Activated CD4-positive, alpha-beta memory T cell treated with anti-CD3 and anti-CD28 coated beads for 36 hours (primary cell): ENCODE measurements around the gene USP25. TPM values are rescaled to one million over a fixed set of nuclear protein-coding genes. Genes with fewer than 3 reads are reported as not detected.
"Not testable (repeated sequence)": the region's sequence is repeated elsewhere in the genome, so short reads cannot be mapped to it uniquely, and the experiment has no call there.

Experiments
- CTCF ChIA-PET: fragments of 350-600 bp; sonication (Branson Sonifier 250); formaldehyde crosslinking; loops from one replicate; lab custom pipeline; 2021; ENCODE audit warnings: antibody characterized with exemption, inconsistent platforms; lab: Charles Lee
- POLR2A ChIA-PET: fragments of 350-600 bp; sonication (Branson Sonifier 250); formaldehyde crosslinking; loops from one replicate; lab custom pipeline; 2021; ENCODE audit warnings: antibody characterized with exemption; lab: Charles Lee
- DNase-seq: peaks from one replicate; pipeline ENCODE4 v3.0.0-alpha.2; 2020
- H3K27ac Mint-ChIP-seq: one replicate; pipeline ENCODE4 v1.8.0; 2021; ENCODE audit warnings: mixed read lengths
- H3K27me3 Mint-ChIP-seq: one replicate; pipeline ENCODE4 v1.8.0; 2021; ENCODE audit warnings: mixed read lengths
- H3K36me3 Mint-ChIP-seq: one replicate; pipeline ENCODE4 v1.8.0; 2021; ENCODE audit warnings: mixed read lengths
- H3K4me1 Mint-ChIP-seq: one replicate; pipeline ENCODE4 v1.8.0; 2021; ENCODE audit warnings: low read depth, mixed read lengths
- H3K4me3 Mint-ChIP-seq: one replicate; pipeline ENCODE4 v1.8.0; 2021; ENCODE audit warnings: mild to moderate bottlenecking, mixed read lengths
- H3K9me3 Mint-ChIP-seq: one replicate; pipeline ENCODE4 v1.8.0; 2021; ENCODE audit warnings: mixed read lengths
- intact Hi-C: fragments of 100-400 bp; cut with micrococcal nuclease; formaldehyde crosslinking; loops from one replicate; pipeline ENCODE4 v1.15.1; 2023
- total RNA-seq, 2 experiments: library from RNA; stranded (reverse); gene quantifications; one replicate each; pipeline ENCODE4 v1.2.3, GENCODE V29; 2021

The USP25 gene
- total RNA-seq, 2 experiments from 2014 or later: 31.2 to 31.7 TPM

GRCh38 chr21:15735409-15735808, 5.6 kb downstream of the USP25 start:
- intact Hi-C loops: no loop called here
- peaks cover 71% of the 10 kb centered on the region for H3K4me1 Mint-ChIP-seq
- no peak overlapping the region for H3K4me3 Mint-ChIP-seq
- peak overlapping the region; percentile 5 for H3K27ac Mint-ChIP-seq
- no peaks in the 10 kb centered on the region for H3K27me3 Mint-ChIP-seq
- ChIA-PET POLR2A (no interaction called here), CTCF (no interaction called here)
- DNase-seq: no peak
- no peaks in the 10 kb centered on the region for H3K9me3 Mint-ChIP-seq
- H3K36me3 Mint-ChIP-seq: no peaks in the 10 kb centered on the region

- H3K36me3 Mint-ChIP-seq, intact Hi-C loops, POLR2A ChIA-PET, H3K27me3 Mint-ChIP-seq, DNase-seq, CTCF ChIA-PET, H3K9me3 Mint-ChIP-seq: not testable (repeated sequence)
- Mint-ChIP-seq H3K4me3 (peak overlapping the region; percentile 52), H3K4me1 (peaks cover 76% of the 10 kb centered on the region), H3K27ac (peak overlapping the region; percentile 73)
Observed at GRCh38 chr21:15735931-15736330, 6.1 kb downstream of the USP25 start.

GRCh38 chr21:15738779-15739178, 9.0 kb downstream of the USP25 start:
- DNase-seq, H3K9me3 Mint-ChIP-seq, H3K36me3 Mint-ChIP-seq, CTCF ChIA-PET, POLR2A ChIA-PET, H3K4me3 Mint-ChIP-seq, H3K27me3 Mint-ChIP-seq, H3K27ac Mint-ChIP-seq, intact Hi-C loops: not testable (repeated sequence)
- H3K4me1 Mint-ChIP-seq: peaks cover 84% of the 10 kb centered on the region

- intact Hi-C loops: no loop called here
- Mint-ChIP-seq H3K27ac (no peak overlapping the region), H3K36me3 (peaks cover 7% of the 10 kb centered on the region), H3K4me3 (no peak overlapping the region), H3K4me1 (peaks cover 75% of the 10 kb centered on the region), H3K27me3 (no peaks in the 10 kb centered on the region), H3K9me3 (no peaks in the 10 kb centered on the region)
- DNase-seq: no peak
- ChIA-PET POLR2A (no interaction called here), CTCF (no interaction called here)
Observed at GRCh38 chr21:15740383-15740782, 10.6 kb downstream of the USP25 start.

- H3K27me3 Mint-ChIP-seq: no peaks in the 10 kb centered on the region
- no peak for DNase-seq
- no peak overlapping the region for H3K27ac Mint-ChIP-seq
- ChIA-PET POLR2A (no interaction called here), CTCF (no interaction called here)
- H3K9me3 Mint-ChIP-seq: no peaks in the 10 kb centered on the region
- H3K36me3 Mint-ChIP-seq: peaks cover 7% of the 10 kb centered on the region
- no peak overlapping the region for H3K4me3 Mint-ChIP-seq
- intact Hi-C loops: no loop called here
- peaks cover 71% of the 10 kb centered on the region for H3K4me1 Mint-ChIP-seq
Observed at GRCh38 chr21:15741510-15741909, 11.7 kb downstream of the USP25 start.

GRCh38 chr21:15742052-15742670, 12.4 kb downstream of the USP25 start:
- no peaks in the 10 kb centered on the region for H3K27me3 Mint-ChIP-seq
- CTCF ChIA-PET: interaction anchor here (1.2 kb wide), 1 partner anchor 12 kb away, joined by 3 read pairs; no protein-coding TSS in a partner anchor
- DNase-seq: no peak
- H3K27ac Mint-ChIP-seq: no peak overlapping the region
- peaks cover 7% of the 10 kb centered on the region for H3K36me3 Mint-ChIP-seq
- H3K9me3 Mint-ChIP-seq: no peaks in the 10 kb centered on the region
- peaks cover 67% of the 10 kb centered on the region for H3K4me1 Mint-ChIP-seq
- POLR2A ChIA-PET: no interaction called here
- intact Hi-C loops: no loop called here
- no peak overlapping the region for H3K4me3 Mint-ChIP-seq

- H3K4me1 Mint-ChIP-seq: peaks cover 65% of the 10 kb centered on the region
- ChIA-PET POLR2A (no interaction called here), CTCF (interaction anchor here (1.2 kb wide), 1 partner anchor 12 kb away, joined by 3 read pairs; no protein-coding TSS in a partner anchor)
- no peaks in the 10 kb centered on the region for H3K27me3 Mint-ChIP-seq
- intact Hi-C loops: no loop called here
- H3K27ac Mint-ChIP-seq: no peak overlapping the region
- DNase-seq: no peak
- H3K9me3 Mint-ChIP-seq: no peaks in the 10 kb centered on the region
- H3K36me3 Mint-ChIP-seq: peaks cover 7% of the 10 kb centered on the region
- H3K4me3 Mint-ChIP-seq: no peak overlapping the region
Observed at GRCh38 chr21:15742694-15743093, 12.9 kb downstream of the USP25 start.

GRCh38 chr21:15743593-15743992, 13.8 kb downstream of the USP25 start:
- no peak for DNase-seq
- H3K27me3 Mint-ChIP-seq: no peaks in the 10 kb centered on the region
- ChIA-PET CTCF (no interaction called here), POLR2A (no interaction called here)
- intact Hi-C loops: no loop called here
- H3K27ac Mint-ChIP-seq: no peak overlapping the region
- peaks cover 7% of the 10 kb centered on the region for H3K36me3 Mint-ChIP-seq
- H3K4me1 Mint-ChIP-seq: peaks cover 60% of the 10 kb centered on the region
- H3K9me3 Mint-ChIP-seq: no peaks in the 10 kb centered on the region
- H3K4me3 Mint-ChIP-seq: no peak overlapping the region

GRCh38 chr21:15744926-15745325, 15.1 kb downstream of the USP25 start:
- H3K36me3 Mint-ChIP-seq: peaks cover 7% of the 10 kb centered on the region
- peaks cover 56% of the 10 kb centered on the region for H3K4me1 Mint-ChIP-seq
- no peaks in the 10 kb centered on the region for H3K27me3 Mint-ChIP-seq
- intact Hi-C loops: no loop called here
- H3K27ac Mint-ChIP-seq: no peak overlapping the region
- H3K4me3 Mint-ChIP-seq: no peak overlapping the region
- H3K9me3 Mint-ChIP-seq: no peaks in the 10 kb centered on the region
- CTCF ChIA-PET: no interaction called here
- POLR2A ChIA-PET: no interaction called here
- DNase-seq: no peak

- Mint-ChIP-seq H3K27me3 (no peaks in the 10 kb centered on the region), H3K36me3 (no peaks in the 10 kb centered on the region), H3K4me1 (peaks cover 45% of the 10 kb centered on the region), H3K9me3 (no peaks in the 10 kb centered on the region), H3K27ac (no peak overlapping the region), H3K4me3 (no peak overlapping the region)
- ChIA-PET CTCF (interaction anchor here (1.5 kb wide), 1 partner anchor 27 kb away, joined by 3 read pairs; no protein-coding TSS in a partner anchor), POLR2A (interaction anchor here (1.0 kb wide), 1 partner anchor 45 kb away, joined by 3 read pairs; no protein-coding TSS in a partner anchor)
- DNase-seq: no peak
- intact Hi-C loops: no loop called here
Observed at GRCh38 chr21:15748586-15748985, 18.8 kb downstream of the USP25 start.

GRCh38 chr21:15749082-15749860, 19.5 kb downstream of the USP25 start:
- H3K4me1 Mint-ChIP-seq: peaks cover 50% of the 10 kb centered on the region
- no peak overlapping the region for H3K27ac Mint-ChIP-seq
- ChIA-PET CTCF (interaction anchor here (1.5 kb wide), 1 partner anchor 26 kb away, joined by 3 read pairs; no protein-coding TSS in a partner anchor), POLR2A (interaction anchor here (1.0 kb wide), 1 partner anchor 45 kb away, joined by 3 read pairs; no protein-coding TSS in a partner anchor)
- no peaks in the 10 kb centered on the region for H3K36me3 Mint-ChIP-seq
- DNase-seq: no peak
- no peaks in the 10 kb centered on the region for H3K9me3 Mint-ChIP-seq
- intact Hi-C loops: no loop called here
- no peaks in the 10 kb centered on the region for H3K27me3 Mint-ChIP-seq
- no peak overlapping the region for H3K4me3 Mint-ChIP-seq

GRCh38 chr21:15749861-15750159, 20.0 kb downstream of the USP25 start:
- H3K4me3 Mint-ChIP-seq: no peak overlapping the region
- intact Hi-C loops: no loop called here

More at GRCh38 chr21:15749861-15750159, 20.0 kb downstream of the USP25 start:
- Mint-ChIP-seq H3K27me3 (no peaks in the 10 kb centered on the region), H3K9me3 (no peaks in the 10 kb centered on the region), H3K4me1 (peaks cover 54% of the 10 kb centered on the region), H3K36me3 (no peaks in the 10 kb centered on the region), H3K27ac (no peak overlapping the region)
- CTCF ChIA-PET: interaction anchor here (1.5 kb wide), 1 partner anchor 26 kb away, joined by 3 read pairs; no protein-coding TSS in a partner anchor
- POLR2A ChIA-PET: no interaction called here
- DNase-seq: no peak
